ENCODE results near the gene CFB. TPM values are rescaled to one million over a fixed set of nuclear protein-coding genes. Genes with fewer than 3 reads are reported as not detected.
A peak's percentile ranks its signal among the peaks of the same experiment; 100 is the strongest.

CFB gene
- total and polyA plus RNA-seq, 3 experiments from 2014 or later, result 0.31 to 0.83 (median 0.40) TPM

DNA sequence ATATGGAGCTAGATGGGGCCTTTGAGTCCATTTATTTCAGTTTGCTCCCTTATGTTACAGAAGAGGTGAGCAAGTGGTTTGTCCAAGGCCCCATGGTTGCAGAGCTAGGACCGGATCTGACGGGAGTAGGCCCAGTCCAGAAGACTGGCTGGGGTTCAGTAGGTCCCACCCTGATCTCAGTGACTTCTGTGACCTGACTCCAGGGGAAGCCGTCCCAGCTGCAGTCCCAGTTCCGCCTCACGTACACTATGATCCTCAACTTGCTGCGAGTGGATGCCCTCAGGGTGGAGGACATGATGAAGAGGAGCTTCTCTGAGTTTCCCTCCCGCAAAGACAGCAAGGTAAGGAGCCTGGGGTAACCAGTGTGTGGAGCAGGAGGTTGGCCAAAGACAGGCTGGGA is 20.6 kb downstream of the CFB start:
- Mint-ChIP-seq H3K4me1 (peaks cover 20 to 28% (median 23%) of the 10 kb centered on the region in 3 donors), H3K9me3 (no peaks in the 10 kb centered on the region), H3K36me3 (peaks cover 0 to 89% (median 24%) of the 10 kb centered on the region in 3 donors), H3K4me3 (peak overlapping the region in 1 of 7 donors; percentile 27), H3K27ac (peak overlapping the region in 3 of 8 donors; percentile 66 to 76 (median 69)), H3K27me3 (peaks cover 0 to 1% of the 10 kb centered on the region in 2 donors)
- ChIA-PET CTCF (interaction anchor here (1.1 kb wide), 1 partner anchor 14 kb away, joined by 3 read pairs; no protein-coding TSS in a partner anchor), POLR2A (no interaction called here)
- H3K27me3 ChIP-seq (ENCODE audit: insufficient read depth, low read length, poor library complexity, severe bottlenecking), result no peaks in the 10 kb centered on the region
- no peak overlapping the region for H3K4me3 ChIP-seq (ENCODE audit: low read length)
- no peak overlapping the region for H3K27ac ChIP-seq (ENCODE audit: low read depth, low read length)
- peaks cover 69% of the 10 kb centered on the region for H3K36me3 ChIP-seq (ENCODE audit: insufficient read depth, low read length)
- no peaks in the 10 kb centered on the region for H3K9me3 ChIP-seq (ENCODE audit: low read length)
- no peak for DNase-seq
- peaks cover 17% of the 10 kb centered on the region for H3K4me1 ChIP-seq (ENCODE audit: insufficient read depth, low read length)

DNA sequence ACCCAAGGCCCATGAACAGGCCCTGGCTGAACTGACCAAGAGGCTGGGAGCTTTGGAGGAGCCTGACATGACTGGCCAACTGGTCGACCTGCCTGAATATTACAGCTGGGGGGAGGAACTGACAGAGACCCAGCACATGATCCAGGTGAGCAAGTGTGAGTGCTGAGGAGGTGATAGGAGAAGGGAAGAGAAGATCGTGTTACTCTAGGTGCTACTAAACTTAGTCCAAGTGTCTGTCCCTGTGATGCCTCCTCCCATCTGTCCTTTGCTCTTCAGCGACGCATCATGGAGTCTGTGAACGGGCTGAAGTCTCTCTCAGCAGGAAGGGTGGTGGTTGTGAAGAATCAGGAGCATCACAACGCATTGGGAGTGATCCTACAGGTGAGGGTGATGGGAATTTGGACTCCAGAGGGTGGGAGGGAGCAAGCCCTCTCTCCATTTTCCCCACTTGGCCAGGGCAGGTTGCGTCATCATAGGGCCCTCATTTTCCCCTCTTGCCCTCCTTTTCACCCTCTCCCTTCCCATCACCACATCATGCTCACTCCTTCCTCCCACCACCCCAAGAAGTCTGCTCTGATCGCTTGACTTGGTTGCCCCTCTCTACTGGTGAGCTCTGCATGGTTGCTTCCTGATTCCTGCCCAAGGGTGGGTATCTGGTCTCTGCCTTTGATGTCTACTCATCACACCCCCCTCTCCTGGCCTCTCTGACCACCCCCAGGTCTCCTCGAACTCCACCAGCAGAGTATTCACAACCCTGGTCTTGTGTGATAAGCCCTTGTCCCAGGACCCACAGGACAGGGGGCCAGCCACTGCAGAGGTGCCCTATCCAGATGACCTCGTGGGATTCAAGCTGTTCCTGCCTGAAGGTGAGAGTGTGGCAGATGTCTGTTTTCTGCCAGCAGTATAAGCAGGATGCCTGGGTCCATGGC is 21.4 kb downstream of the CFB start:
- no peak for DNase-seq
- H3K9me3 Mint-ChIP-seq, result no peaks in the 10 kb centered on the region
- peaks cover 62% of the 10 kb centered on the region for H3K36me3 ChIP-seq (ENCODE audit: insufficient read depth, low read length)
- H3K27me3 ChIP-seq (ENCODE audit: insufficient read depth, low read length, poor library complexity, severe bottlenecking), result no peaks in the 10 kb centered on the region
- peak overlapping the region in 6 of 8 donors; percentile 66 to 100 (median 72) for H3K27ac Mint-ChIP-seq
- peaks cover 19 to 29% (median 26%) of the 10 kb centered on the region in 3 donors for H3K4me1 Mint-ChIP-seq
- peaks cover 18% of the 10 kb centered on the region for H3K4me1 ChIP-seq (ENCODE audit: insufficient read depth, low read length)
- ChIA-PET POLR2A (no interaction called here), CTCF (interaction anchor here (1.1 kb wide), 1 partner anchor 15 kb away, joined by 3 read pairs; no protein-coding TSS in a partner anchor)
- peaks cover 0 to 89% (median 17%) of the 10 kb centered on the region in 3 donors for H3K36me3 Mint-ChIP-seq
- no peaks in the 10 kb centered on the region for H3K9me3 ChIP-seq (ENCODE audit: low read length)
- no peak overlapping the region for H3K27ac ChIP-seq (ENCODE audit: low read depth, low read length)
- H3K4me3 ChIP-seq (ENCODE audit: low read length), result no peak overlapping the region
- peaks cover 0 to 8% of the 10 kb centered on the region in 2 donors for H3K27me3 Mint-ChIP-seq
- peak overlapping the region in 1 of 7 donors; percentile 40 for H3K4me3 Mint-ChIP-seq

DNA sequence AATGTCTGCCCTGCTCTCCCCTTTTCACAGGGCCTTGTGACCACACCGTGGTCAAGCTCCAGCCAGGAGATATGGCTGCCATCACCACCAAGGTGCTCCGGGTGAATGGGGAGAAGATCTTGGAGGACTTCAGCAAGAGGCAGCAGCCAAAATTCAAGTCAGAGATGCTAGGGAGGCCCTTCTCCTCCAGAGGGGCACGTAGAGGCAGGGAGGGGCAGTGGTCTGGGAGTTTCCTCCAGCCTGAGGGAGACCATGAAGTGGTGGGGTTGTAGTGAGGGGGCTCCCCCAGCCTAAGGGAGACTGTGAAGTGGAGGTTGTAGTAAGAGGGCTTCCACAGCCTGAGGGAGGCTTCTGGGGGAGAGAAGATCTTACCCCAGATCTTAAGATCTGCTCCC is 22.0 kb downstream of the CFB start:
- Histone ChIP-seq H3K36me3 (ENCODE audit: insufficient read depth, low read length) (peaks cover 55% of the 10 kb centered on the region), H3K27me3 (ENCODE audit: insufficient read depth, low read length, poor library complexity, severe bottlenecking) (no peaks in the 10 kb centered on the region), H3K27ac (ENCODE audit: low read depth, low read length) (no peak overlapping the region), H3K4me3 (ENCODE audit: low read length) (no peak overlapping the region), H3K9me3 (ENCODE audit: low read length) (no peaks in the 10 kb centered on the region), H3K4me1 (ENCODE audit: insufficient read depth, low read length) (peaks cover 23% of the 10 kb centered on the region)
- no peak for DNase-seq
- peak overlapping the region in 1 of 7 donors; percentile 37 for H3K4me3 Mint-ChIP-seq
- H3K27ac Mint-ChIP-seq, result peak overlapping the region in 7 of 8 donors; percentile 23 to 100 (median 50)
- H3K9me3 Mint-ChIP-seq, result no peaks in the 10 kb centered on the region
- peaks cover 0 to 10% of the 10 kb centered on the region in 2 donors for H3K27me3 Mint-ChIP-seq
- CTCF ChIA-PET, result no interaction called here
- H3K36me3 Mint-ChIP-seq, result peaks cover 0 to 87% (median 14%) of the 10 kb centered on the region in 3 donors
- H3K4me1 Mint-ChIP-seq, result peaks cover 24 to 35% (median 32%) of the 10 kb centered on the region in 3 donors
- POLR2A ChIA-PET, result interaction anchor here (0.6 to 6.3 kb wide), 2 partner anchors 10 to 222 kb away, joined by 3 to 71 read pairs; partner anchors contain the start of genes NELFE and SKIC2

DNA sequence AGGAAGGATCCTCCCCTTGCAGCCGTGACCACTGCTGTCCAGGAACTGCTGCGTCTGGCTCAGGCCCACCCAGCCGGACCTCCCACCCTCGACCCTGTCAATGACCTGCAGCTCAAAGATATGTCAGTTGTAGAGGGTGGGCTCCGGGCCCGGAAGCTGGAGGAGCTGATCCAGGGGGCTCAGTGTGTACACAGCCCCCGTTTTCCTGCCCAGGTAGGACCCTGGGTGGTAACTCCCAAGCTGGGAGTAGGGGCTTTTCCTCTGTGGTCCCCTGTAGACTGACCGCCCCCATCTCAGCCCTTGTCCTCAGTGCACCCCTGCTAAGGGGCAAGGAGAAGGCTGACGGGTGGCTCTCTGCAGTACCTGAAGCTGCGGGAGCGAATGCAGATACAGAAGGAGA is 22.4 kb downstream of the CFB start:
- Mint-ChIP-seq H3K4me1 (peaks cover 28 to 39% (median 36%) of the 10 kb centered on the region in 3 donors), H3K36me3 (peaks cover 0 to 85% (median 12%) of the 10 kb centered on the region in 3 donors), H3K27ac (peak overlapping the region in 2 of 8 donors; percentile 100), H3K9me3 (no peaks in the 10 kb centered on the region), H3K4me3 (no peak overlapping the region), H3K27me3 (peaks cover 0 to 10% of the 10 kb centered on the region in 2 donors)
- Histone ChIP-seq H3K27me3 (ENCODE audit: insufficient read depth, low read length, poor library complexity, severe bottlenecking) (no peaks in the 10 kb centered on the region), H3K4me1 (ENCODE audit: insufficient read depth, low read length) (peaks cover 27% of the 10 kb centered on the region), H3K4me3 (ENCODE audit: low read length) (no peak overlapping the region), H3K36me3 (ENCODE audit: insufficient read depth, low read length) (peaks cover 52% of the 10 kb centered on the region), H3K9me3 (ENCODE audit: low read length) (no peaks in the 10 kb centered on the region), H3K27ac (ENCODE audit: low read depth, low read length) (no peak overlapping the region)
- ChIA-PET CTCF (no interaction called here), POLR2A (interaction anchor here (0.6 to 6.3 kb wide), 2 partner anchors 10 to 223 kb away, joined by 3 to 71 read pairs; partner anchors contain the start of genes NELFE and SKIC2)
- DNase-seq, result no peak

DNA sequence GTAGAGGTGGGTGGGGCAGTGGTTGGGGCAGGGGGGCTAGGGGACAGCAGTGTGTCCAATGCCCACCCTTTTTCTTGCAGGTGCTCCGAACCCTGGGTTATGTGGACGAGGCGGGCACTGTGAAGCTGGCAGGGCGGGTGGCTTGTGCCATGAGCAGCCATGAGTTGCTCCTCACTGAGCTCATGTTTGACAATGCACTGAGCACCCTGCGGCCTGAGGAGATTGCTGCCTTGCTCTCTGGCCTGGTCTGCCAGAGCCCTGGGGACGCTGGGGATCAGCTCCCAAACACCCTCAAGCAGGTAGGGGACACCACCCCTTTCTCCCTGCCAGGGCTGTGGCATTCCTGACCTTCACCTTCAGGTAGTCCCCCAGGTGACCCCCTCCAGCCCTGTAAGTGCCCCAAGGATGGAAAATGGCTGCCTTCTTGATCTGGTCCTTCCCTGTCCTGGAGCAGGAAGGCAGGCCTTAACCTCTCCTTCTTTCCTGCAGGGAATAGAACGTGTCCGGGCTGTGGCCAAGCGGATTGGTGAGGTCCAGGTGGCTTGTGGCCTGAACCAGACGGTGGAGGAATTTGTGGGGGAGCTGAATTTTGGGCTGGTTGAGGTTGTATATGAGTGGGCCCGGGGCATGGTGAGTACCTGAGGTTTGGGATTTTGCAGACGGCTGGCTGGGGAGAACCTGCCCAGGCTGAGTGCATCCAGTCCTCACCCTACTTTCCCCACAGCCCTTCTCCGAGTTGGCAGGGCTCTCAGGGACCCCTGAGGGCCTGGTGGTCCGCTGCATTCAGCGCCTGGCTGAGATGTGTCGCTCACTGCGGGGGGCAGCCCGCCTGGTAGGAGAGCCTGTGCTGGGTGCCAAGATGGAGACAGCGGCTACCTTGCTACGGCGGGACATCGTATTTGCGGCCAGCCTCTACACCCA is 23.2 kb downstream of the CFB start:
- H3K4me1 ChIP-seq (ENCODE audit: insufficient read depth, low read length), result peaks cover 30% of the 10 kb centered on the region
- peak overlapping the region; percentile 100 for H3K27ac ChIP-seq (ENCODE audit: low read depth, low read length)
- Mint-ChIP-seq H3K36me3 (peaks cover 0 to 78% (median 11%) of the 10 kb centered on the region in 3 donors), H3K9me3 (no peaks in the 10 kb centered on the region), H3K4me3 (peak overlapping the region in 3 of 7 donors; percentile 57 to 98 (median 87)), H3K27me3 (peaks cover 0 to 10% of the 10 kb centered on the region in 2 donors), H3K4me1 (peaks cover 30 to 45% (median 43%) of the 10 kb centered on the region in 3 donors), H3K27ac (peak overlapping the region; percentile 44 to 100 (median 100))
- peaks cover 49% of the 10 kb centered on the region for H3K36me3 ChIP-seq (ENCODE audit: insufficient read depth, low read length)
- CTCF ChIA-PET, result no interaction called here
- no peak overlapping the region for H3K4me3 ChIP-seq (ENCODE audit: low read length)
- no peaks in the 10 kb centered on the region for H3K27me3 ChIP-seq (ENCODE audit: insufficient read depth, low read length, poor library complexity, severe bottlenecking)
- POLR2A ChIA-PET, result interaction anchor here (6.3 kb wide), 1 partner anchor 11 kb away, joined by 71 read pairs; the partner anchor contains the start of genes NELFE and SKIC2
- peak in 1 of 5 donors; percentile 44 for DNase-seq
- H3K9me3 ChIP-seq (ENCODE audit: low read length), result no peaks in the 10 kb centered on the region

DNA sequence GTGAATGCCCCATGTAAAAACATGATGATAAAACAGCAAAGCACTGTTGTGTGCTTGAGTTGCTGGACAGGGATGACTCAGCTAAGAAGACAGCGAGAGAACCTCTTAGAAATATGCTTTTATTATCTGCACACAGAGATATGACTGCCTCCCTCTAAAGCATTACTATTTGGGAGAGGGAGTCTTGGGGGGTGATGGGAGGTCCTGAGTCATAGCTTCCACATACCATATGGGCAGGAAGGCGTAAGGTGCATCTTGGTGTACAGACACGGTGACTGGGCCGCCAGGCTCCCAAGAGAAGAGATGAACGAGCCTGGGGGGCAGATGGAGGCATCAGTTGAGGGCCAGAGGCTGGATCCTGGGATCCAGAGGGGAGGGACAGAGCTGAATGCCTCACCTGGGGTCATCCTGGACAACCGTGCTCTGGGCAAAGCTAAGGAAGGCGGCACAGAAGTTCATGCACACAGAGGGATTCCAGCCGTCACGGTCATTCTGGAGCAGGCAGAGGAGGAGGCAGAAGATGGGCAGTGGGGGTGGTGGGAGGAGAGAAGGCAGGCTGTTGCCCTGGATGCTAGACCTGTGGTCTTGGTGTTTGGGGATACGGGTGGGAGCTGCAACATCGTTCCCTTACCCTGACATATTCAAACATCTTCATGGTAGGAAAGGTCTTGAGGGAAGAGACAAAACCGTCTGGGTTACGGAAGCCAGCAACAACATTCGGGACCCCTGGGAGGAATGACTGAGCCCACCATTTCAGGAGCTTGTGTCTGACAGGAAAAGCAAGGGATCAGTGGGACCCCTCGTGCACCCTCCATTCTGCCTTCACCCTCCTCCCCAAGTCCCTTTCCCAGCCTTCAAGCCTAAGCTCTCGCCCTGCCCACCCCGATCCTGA is 24.1 kb downstream of the CFB start:
- POLR2A ChIA-PET, result interaction anchor here (2.0 to 6.3 kb wide), 2 partner anchors 12 to 72 kb away, joined by 6 to 71 read pairs; partner anchors contain the start of genes EHMT2, NELFE and SKIC2
- peaks cover 32 to 49% (median 43%) of the 10 kb centered on the region in 3 donors for H3K4me1 Mint-ChIP-seq
- DNase-seq, result peak in 1 of 5 donors; percentile 46
- H3K9me3 ChIP-seq (ENCODE audit: low read length), result no peaks in the 10 kb centered on the region
- peaks cover 0 to 71% (median 11%) of the 10 kb centered on the region in 3 donors for H3K36me3 Mint-ChIP-seq
- CTCF ChIA-PET, result interaction anchor here (0.8 to 1.9 kb wide), 2 partner anchors 11 to 17 kb away, joined by 4 to 8 read pairs; partner anchors contain the start of gene SKIC2
- H3K27me3 Mint-ChIP-seq, result peaks cover 0 to 10% of the 10 kb centered on the region in 2 donors
- no peak overlapping the region for H3K4me3 ChIP-seq (ENCODE audit: low read length)
- no peaks in the 10 kb centered on the region for H3K9me3 Mint-ChIP-seq
- H3K4me1 ChIP-seq (ENCODE audit: insufficient read depth, low read length), result peaks cover 30% of the 10 kb centered on the region
- H3K27me3 ChIP-seq (ENCODE audit: insufficient read depth, low read length, poor library complexity, severe bottlenecking), result no peaks in the 10 kb centered on the region
- H3K27ac ChIP-seq (ENCODE audit: low read depth, low read length), result peak overlapping the region; percentile 100
- peak overlapping the region; percentile 92 to 100 (median 100) for H3K27ac Mint-ChIP-seq
- peak overlapping the region; percentile 34 to 99 (median 87) for H3K4me3 Mint-ChIP-seq
- H3K36me3 ChIP-seq (ENCODE audit: insufficient read depth, low read length), result peaks cover 42% of the 10 kb centered on the region

Data from CD8-positive, alpha-beta memory T cell (primary cell).